IPS DF 6.9 (cell line): ENCODE data around the gene ARHGAP44.

Source experiments
- DNase-seq: peaks from one replicate; pipeline ENCODE4 v3.0.0-alpha.2; 2013; ENCODE audit warnings: low read depth, low spot score
- H3K27ac ChIP-seq: one replicate; pipeline ENCODE4 v1.5.1; 2013; ENCODE audit warnings: low read length, control low read depth
- H3K27me3 ChIP-seq: 2 replicates; pipeline ENCODE4 v1.6.1; 2013; ENCODE audit warnings: mild to moderate bottlenecking, low read length; ENCODE audit not compliant: control insufficient read depth, insufficient read depth
- H3K36me3 ChIP-seq: 2 replicates; pipeline ENCODE4 v1.6.1; 2013; ENCODE audit warnings: low read length; ENCODE audit not compliant: control insufficient read depth, insufficient read depth
- H3K4me1 ChIP-seq: 2 replicates; pipeline ENCODE4 v1.6.1; 2013; ENCODE audit warnings: low read length; ENCODE audit not compliant: control insufficient read depth, insufficient read depth
- H3K4me3 ChIP-seq: 2 replicates; pipeline ENCODE4 v1.5.1; 2013; ENCODE audit warnings: mild to moderate bottlenecking, low read length
- H3K9me3 ChIP-seq: 2 replicates; pipeline ENCODE4 v1.6.1; 2013; ENCODE audit warnings: low read length, inconsistent platforms; ENCODE audit not compliant: control insufficient read depth, insufficient read depth
- WGBS: extraction: QIAGEN DNeasy Blood & Tissue Kit; methylation state at CpG from one replicate; pipeline ENCODE4 v1.1.7; 2013; ENCODE audit warnings: mixed read lengths, missing lambda C conversion rate; ENCODE audit not compliant: insufficient read length, insufficient coverage; 5-methylcytosine and 5-hydroxymethylcytosine counted together

Gene ARHGAP44

DNA sequence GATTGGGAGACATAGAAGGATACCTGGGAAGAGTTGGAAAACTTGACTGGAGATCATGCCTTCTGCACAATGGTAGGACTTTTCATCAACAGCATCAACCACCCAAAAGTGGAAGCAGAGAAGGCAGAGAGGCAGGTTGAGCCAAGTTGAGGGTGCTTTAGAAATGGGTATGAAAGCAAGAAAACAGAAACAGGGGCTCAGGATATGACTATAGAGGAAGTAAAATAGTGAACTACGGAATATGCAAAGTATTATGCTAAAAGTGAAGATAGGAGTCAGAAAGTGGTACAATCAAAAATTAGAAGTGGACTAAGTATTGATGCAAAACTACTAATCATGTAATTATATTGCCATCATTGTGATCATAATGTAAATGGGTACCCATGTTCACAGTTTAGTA lies 16.1 kb upstream of the ARHGAP44 start:
- H3K27me3 ChIP-seq, result no peaks in the 10 kb centered on the region
- H3K27ac ChIP-seq, result no peak overlapping the region
- WGBS, result no CpG with 5 or more reads among the region's 1 CpG
- no peak for DNase-seq
- no peaks in the 10 kb centered on the region for H3K4me1 ChIP-seq
- H3K9me3 ChIP-seq, result no peaks in the 10 kb centered on the region
- H3K4me3 ChIP-seq, result no peak overlapping the region
- H3K36me3 ChIP-seq, result no peaks in the 10 kb centered on the region

GRCh38 chr17:12789075-12789480 lies 220 bp upstream of the ARHGAP44 start:
- H3K36me3 ChIP-seq, result no peaks in the 10 kb centered on the region
- H3K27me3 ChIP-seq, result no peaks in the 10 kb centered on the region; the same call in 1 of the 2 replicates
- H3K27ac ChIP-seq, result no peak overlapping the region
- peaks cover 2% of the 10 kb centered on the region; the same call in 1 of the 2 replicates for H3K4me1 ChIP-seq
- no peak for DNase-seq
- peak overlapping the region; percentile 97; the same call in 1 of the 2 replicates for H3K4me3 ChIP-seq
- H3K9me3 ChIP-seq, result no peaks in the 10 kb centered on the region
- WGBS, result no CpG with 5 or more reads among the region's 16 CpGs

GRCh38 chr17:12790249-12791106 lies 1.2 kb downstream of the ARHGAP44 start:
- Histone ChIP-seq H3K4me3 (peak overlapping the region; percentile 97; the same call in 1 of the 2 replicates), H3K27me3 (no peaks in the 10 kb centered on the region; the same call in 1 of the 2 replicates), H3K4me1 (peaks cover 2% of the 10 kb centered on the region; the same call in 1 of the 2 replicates), H3K36me3 (no peaks in the 10 kb centered on the region), H3K27ac (no peak overlapping the region), H3K9me3 (no peaks in the 10 kb centered on the region)
- DNase-seq, result no peak
- no CpG with 5 or more reads among the region's 27 CpGs for WGBS

DNA sequence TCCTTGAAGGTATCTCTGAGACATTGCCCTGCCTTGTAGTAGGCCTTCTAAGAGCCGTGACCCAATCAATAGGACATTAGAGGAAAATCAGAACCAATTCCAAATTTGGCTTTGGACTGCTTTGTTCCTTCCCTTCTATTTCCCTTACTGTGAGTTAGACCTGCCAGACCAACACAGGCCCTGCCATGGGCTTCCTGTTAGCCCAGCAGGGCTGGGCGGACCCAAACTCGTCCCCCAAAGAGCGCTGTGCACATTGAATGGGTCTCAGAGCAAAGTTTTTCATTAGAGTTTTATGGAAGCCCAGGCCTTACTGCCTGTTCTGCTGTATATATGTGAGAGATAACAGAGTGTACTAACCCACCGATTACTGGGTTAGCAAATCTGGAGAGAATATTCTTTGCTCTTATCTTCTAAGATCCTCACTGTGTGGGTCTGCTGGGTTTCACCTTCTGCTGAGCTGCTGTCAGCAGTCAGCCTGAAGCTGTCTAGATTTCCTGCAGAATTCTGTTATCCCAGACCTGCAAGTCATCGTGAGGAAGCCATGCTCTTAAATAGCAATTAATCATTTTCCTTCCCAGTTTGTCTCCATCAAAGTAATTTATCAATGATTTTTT lies 5.7 kb downstream of the ARHGAP44 start:
- Histone ChIP-seq H3K27ac (no peak overlapping the region), H3K4me3 (no peak overlapping the region), H3K36me3 (no peaks in the 10 kb centered on the region), H3K4me1 (peaks cover 2% of the 10 kb centered on the region; the same call in 1 of the 2 replicates), H3K27me3 (no peaks in the 10 kb centered on the region), H3K9me3 (no peaks in the 10 kb centered on the region)
- no peak for DNase-seq
- WGBS, result no CpG with 5 or more reads among the region's 6 CpGs

- no CpG with 5 or more reads among the region's 3 CpGs for WGBS
- H3K27me3 ChIP-seq, result no peaks in the 10 kb centered on the region
- no peaks in the 10 kb centered on the region for H3K4me1 ChIP-seq
- no peak for DNase-seq
- no peak overlapping the region for H3K27ac ChIP-seq
- H3K36me3 ChIP-seq, result no peaks in the 10 kb centered on the region
- H3K4me3 ChIP-seq, result no peak overlapping the region
- H3K9me3 ChIP-seq, result no peaks in the 10 kb centered on the region
These were observed 11.6 kb downstream of the ARHGAP44 start for GRCh38 chr17:12800855-12801365.

DNA sequence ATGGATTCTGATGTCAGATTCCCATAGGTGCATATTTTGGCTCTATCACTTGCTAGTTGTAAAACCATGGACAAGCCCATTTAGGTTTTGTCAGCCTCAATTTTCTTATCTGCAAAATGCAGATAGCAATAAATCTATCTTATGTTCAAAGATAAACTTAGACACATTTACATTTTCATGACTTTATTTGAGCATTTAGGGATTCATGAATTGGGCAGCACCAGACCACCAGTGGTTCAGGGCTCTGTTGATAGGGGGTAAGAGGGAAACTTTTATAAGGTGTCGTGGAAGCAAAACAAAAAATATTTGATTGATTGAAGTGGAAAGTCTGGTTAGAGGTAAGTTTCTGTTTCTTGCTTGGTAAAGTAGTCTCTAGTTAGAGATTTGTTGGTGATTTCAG lies 17.3 kb downstream of the ARHGAP44 start:
- Histone ChIP-seq H3K27ac (no peak overlapping the region), H3K27me3 (no peaks in the 10 kb centered on the region), H3K36me3 (no peaks in the 10 kb centered on the region), H3K4me1 (no peaks in the 10 kb centered on the region), H3K9me3 (no peaks in the 10 kb centered on the region), H3K4me3 (no peak overlapping the region)
- 100% methylated on average over 1 of the region's 1 CpG for WGBS
- DNase-seq, result no peak

DNA sequence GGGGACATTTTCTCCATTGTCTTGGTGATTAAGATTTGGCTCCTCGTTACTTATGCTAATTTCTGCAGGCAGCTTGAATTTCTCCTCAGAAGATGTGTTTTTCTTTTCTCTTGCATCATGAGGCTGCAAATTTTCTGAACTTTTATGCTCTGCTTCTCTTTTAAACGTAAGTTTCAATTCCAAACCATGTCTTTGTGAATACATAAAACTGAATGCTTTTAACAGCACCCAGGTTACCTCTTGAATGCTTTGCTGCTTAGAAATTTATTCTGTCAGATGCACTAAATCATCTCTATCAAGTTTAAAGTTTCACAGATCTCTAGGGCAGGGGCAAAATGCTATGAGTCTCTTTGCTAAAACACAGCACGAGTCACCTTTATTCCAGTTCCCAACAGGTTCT lies 19.4 kb downstream of the ARHGAP44 start:
- Histone ChIP-seq H3K4me3 (no peak overlapping the region), H3K27ac (no peak overlapping the region), H3K36me3 (no peaks in the 10 kb centered on the region), H3K9me3 (no peaks in the 10 kb centered on the region), H3K4me1 (no peaks in the 10 kb centered on the region; the same call in 1 of the 2 replicates), H3K27me3 (no peaks in the 10 kb centered on the region)
- no CpG with 5 or more reads among the region's 3 CpGs for WGBS
- no peak for DNase-seq

DNA sequence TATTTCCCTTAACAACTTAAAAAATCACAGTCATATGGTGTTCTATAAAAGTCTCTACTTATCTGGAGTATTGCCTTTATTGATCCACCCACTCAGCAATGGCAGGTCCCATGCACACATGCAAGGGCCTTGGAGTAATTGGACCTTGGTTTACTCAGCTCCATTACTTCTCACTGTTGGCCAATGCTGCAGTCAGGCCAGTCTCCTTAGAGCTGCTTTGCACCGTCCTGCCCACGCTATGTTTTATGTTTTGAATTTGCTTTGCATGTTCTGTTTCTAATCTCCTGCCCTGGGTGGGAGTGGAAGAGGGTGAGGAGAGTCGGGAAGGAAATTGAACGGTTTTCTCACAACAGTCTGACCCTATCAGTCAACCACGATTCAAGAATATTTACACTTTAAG lies 23.6 kb downstream of the ARHGAP44 start:
- H3K9me3 ChIP-seq, result no peaks in the 10 kb centered on the region
- H3K4me3 ChIP-seq, result no peak overlapping the region
- H3K36me3 ChIP-seq, result no peaks in the 10 kb centered on the region
- no peaks in the 10 kb centered on the region for H3K27me3 ChIP-seq
- no peak overlapping the region for H3K27ac ChIP-seq
- DNase-seq, result no peak
- WGBS, result no CpG with 5 or more reads among the region's 5 CpGs
- no peaks in the 10 kb centered on the region; the same call in 1 of the 2 replicates for H3K4me1 ChIP-seq

DNA sequence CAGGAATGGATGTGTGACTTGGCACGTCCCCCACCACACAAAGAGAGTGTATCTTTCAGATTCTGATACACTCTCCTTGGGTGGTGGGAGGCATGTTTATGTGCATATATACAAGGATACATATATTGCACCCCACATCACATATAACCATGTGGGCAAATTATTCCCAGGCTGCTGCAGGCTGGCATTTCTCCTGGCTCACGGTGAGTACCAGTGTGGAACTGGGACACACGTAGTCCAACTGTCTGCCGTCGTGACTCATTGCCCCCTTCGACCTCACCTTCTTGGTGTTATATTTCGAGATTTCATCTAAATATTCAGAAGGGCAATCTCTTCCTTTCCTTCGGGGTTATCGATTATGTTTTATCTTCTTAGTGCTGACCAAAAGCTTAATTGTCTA lies 24.4 kb downstream of the ARHGAP44 start:
- DNase-seq, result no peak
- Histone ChIP-seq H3K27ac (no peak overlapping the region), H3K4me1 (no peaks in the 10 kb centered on the region; the same call in 1 of the 2 replicates), H3K9me3 (no peaks in the 10 kb centered on the region), H3K27me3 (no peaks in the 10 kb centered on the region), H3K36me3 (no peaks in the 10 kb centered on the region), H3K4me3 (no peak overlapping the region)
- WGBS, result no CpG with 5 or more reads among the region's 9 CpGs

DNA sequence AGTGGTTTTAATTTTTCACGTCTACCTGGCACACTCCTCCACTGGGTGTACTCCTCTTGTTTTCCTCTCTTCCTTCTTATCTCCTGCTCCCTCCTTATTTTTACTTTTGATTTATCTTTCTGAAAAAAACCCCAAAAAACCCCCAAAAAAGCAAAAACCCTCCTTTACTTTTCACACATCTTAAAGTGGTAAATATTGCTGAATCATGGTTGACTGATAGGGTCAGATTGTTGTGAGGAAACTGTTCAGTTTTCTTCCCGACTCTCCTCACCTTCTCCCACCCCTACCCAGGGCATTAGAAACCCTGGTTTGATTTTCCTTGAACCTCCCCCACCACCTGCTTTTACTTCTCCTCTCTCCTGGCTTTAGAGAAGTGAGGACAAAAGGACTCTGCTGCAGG lies 25.4 kb downstream of the ARHGAP44 start:
- H3K27me3 ChIP-seq, result no peaks in the 10 kb centered on the region
- no peaks in the 10 kb centered on the region for H3K9me3 ChIP-seq
- H3K27ac ChIP-seq, result no peak overlapping the region
- H3K4me1 ChIP-seq, result no peaks in the 10 kb centered on the region; the same call in 1 of the 2 replicates
- H3K4me3 ChIP-seq, result no peak overlapping the region
- no peak for DNase-seq
- no CpG with 5 or more reads among the region's 2 CpGs for WGBS
- H3K36me3 ChIP-seq, result no peaks in the 10 kb centered on the region
